ENCODE data around the gene PTER. TPM values are rescaled to one million over a fixed set of nuclear protein-coding genes. Genes with fewer than 3 reads are reported as not detected.

The PTER gene
- total RNA-seq, 1 donor, result 29.7 TPM

GRCh38 chr10:16429539-16429938, 7.3 kb upstream of the PTER start:
- no peak overlapping the region for H3K27ac ChIP-seq (ENCODE audit: low read depth, low read length)
- peak; percentile 18 for DNase-seq (ENCODE audit: insufficient read length, low spot score, missing footprints)
- no peak overlapping the region for H2AFZ ChIP-seq (ENCODE audit: low read length)
- H3K4me1 ChIP-seq (ENCODE audit: insufficient read depth, low read length), result no peaks in the 10 kb centered on the region
- no peaks in the 10 kb centered on the region for H4K20me1 ChIP-seq (ENCODE audit: insufficient read depth, low read length)
- H3K4me2 ChIP-seq (ENCODE audit: insufficient read depth, low read length), result no peak overlapping the region
- no peaks in the 10 kb centered on the region for H3K36me3 ChIP-seq (ENCODE audit: insufficient read depth, low read length)
- H3K79me2 ChIP-seq (ENCODE audit: insufficient read depth, low read length), result no peaks in the 10 kb centered on the region
- no peaks in the 10 kb centered on the region for H3K27me3 ChIP-seq (ENCODE audit: insufficient read depth, low read length)
- H3K4me3 ChIP-seq (ENCODE audit: insufficient read depth, low read length), result no peak overlapping the region
- H3K9me3 ChIP-seq (ENCODE audit: low read depth, low read length), result no peaks in the 10 kb centered on the region
- TF ChIP-seq, protein P1, sequence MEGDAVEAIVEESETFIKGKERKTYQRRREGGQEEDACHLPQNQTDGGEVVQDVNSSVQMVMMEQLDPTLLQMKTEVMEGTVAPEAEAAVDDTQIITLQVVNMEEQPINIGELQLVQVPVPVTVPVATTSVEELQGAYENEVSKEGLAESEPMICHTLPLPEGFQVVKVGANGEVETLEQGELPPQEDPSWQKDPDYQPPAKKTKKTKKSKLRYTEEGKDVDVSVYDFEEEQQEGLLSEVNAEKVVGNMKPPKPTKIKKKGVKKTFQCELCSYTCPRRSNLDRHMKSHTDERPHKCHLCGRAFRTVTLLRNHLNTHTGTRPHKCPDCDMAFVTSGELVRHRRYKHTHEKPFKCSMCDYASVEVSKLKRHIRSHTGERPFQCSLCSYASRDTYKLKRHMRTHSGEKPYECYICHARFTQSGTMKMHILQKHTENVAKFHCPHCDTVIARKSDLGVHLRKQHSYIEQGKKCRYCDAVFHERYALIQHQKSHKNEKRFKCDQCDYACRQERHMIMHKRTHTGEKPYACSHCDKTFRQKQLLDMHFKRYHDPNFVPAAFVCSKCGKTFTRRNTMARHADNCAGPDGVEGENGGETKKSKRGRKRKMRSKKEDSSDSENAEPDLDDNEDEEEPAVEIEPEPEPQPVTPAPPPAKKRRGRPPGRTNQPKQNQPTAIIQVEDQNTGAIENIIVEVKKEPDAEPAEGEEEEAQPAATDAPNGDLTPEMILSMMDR (IDR thresholded peaks at IDR 0.05; ENCODE audit: extremely low read depth, low read depth, low read length), result no peak

GRCh38 chr10:16436367-16436757, 448 bp upstream of the PTER start:
- Histone ChIP-seq H3K4me2 (ENCODE audit: insufficient read depth, low read length) (peak overlapping the region; percentile 90), H3K4me3 (ENCODE audit: insufficient read depth, low read length) (peak overlapping the region; percentile 78), H2AFZ (ENCODE audit: low read length) (peak overlapping the region; percentile 97), H3K9me3 (ENCODE audit: low read depth, low read length) (no peaks in the 10 kb centered on the region), H3K27ac (ENCODE audit: low read depth, low read length) (no peak overlapping the region), H3K36me3 (ENCODE audit: insufficient read depth, low read length) (no peaks in the 10 kb centered on the region), H3K79me2 (ENCODE audit: insufficient read depth, low read length) (no peaks in the 10 kb centered on the region), H3K27me3 (ENCODE audit: insufficient read depth, low read length) (no peaks in the 10 kb centered on the region), H3K4me1 (ENCODE audit: insufficient read depth, low read length) (peaks cover 21% of the 10 kb centered on the region), H4K20me1 (ENCODE audit: insufficient read depth, low read length) (no peaks in the 10 kb centered on the region)
- DNase-seq (ENCODE audit: insufficient read length, low spot score, missing footprints), result peak; percentile 66
- TF ChIP-seq, protein P1 (IDR thresholded peaks at IDR 0.05; ENCODE audit: extremely low read depth, low read depth, low read length), result no peak

GRCh38 chr10:16437540-16437894, 707 bp downstream of the PTER start:
- Histone ChIP-seq H3K27ac (ENCODE audit: low read depth, low read length) (peak overlapping the region; percentile 66), H3K4me2 (ENCODE audit: insufficient read depth, low read length) (peak overlapping the region; percentile 90)
- no peak for DNase-seq (ENCODE audit: insufficient read length, low spot score, missing footprints)

GRCh38 chr10:16439295-16439694, 2.5 kb downstream of the PTER start:
- Histone ChIP-seq H3K4me3 (ENCODE audit: insufficient read depth, low read length) (no peak overlapping the region), H3K27me3 (ENCODE audit: insufficient read depth, low read length) (no peaks in the 10 kb centered on the region), H3K4me2 (ENCODE audit: insufficient read depth, low read length) (no peak overlapping the region), H3K9me3 (ENCODE audit: low read depth, low read length) (no peaks in the 10 kb centered on the region), H3K79me2 (ENCODE audit: insufficient read depth, low read length) (peaks cover 5% of the 10 kb centered on the region), H3K27ac (ENCODE audit: low read depth, low read length) (no peak overlapping the region), H4K20me1 (ENCODE audit: insufficient read depth, low read length) (no peaks in the 10 kb centered on the region), H3K4me1 (ENCODE audit: insufficient read depth, low read length) (peaks cover 28% of the 10 kb centered on the region), H2AFZ (ENCODE audit: low read length) (no peak overlapping the region), H3K36me3 (ENCODE audit: insufficient read depth, low read length) (no peaks in the 10 kb centered on the region)
- no peak for DNase-seq (ENCODE audit: insufficient read length, low spot score, missing footprints)
- TF ChIP-seq, protein P1 (IDR thresholded peaks at IDR 0.05; ENCODE audit: extremely low read depth, low read depth, low read length), result no peak

More at GRCh38 chr10:16437540-16437894, 707 bp downstream of the PTER start:
- peak overlapping the region; percentile 97 for H2AFZ ChIP-seq (ENCODE audit: low read length)
- H3K4me3 ChIP-seq (ENCODE audit: insufficient read depth, low read length), result peak overlapping the region; percentile 78
- H4K20me1 ChIP-seq (ENCODE audit: insufficient read depth, low read length), result no peaks in the 10 kb centered on the region
- TF ChIP-seq, protein P1 (IDR thresholded peaks at IDR 0.05; ENCODE audit: extremely low read depth, low read depth, low read length), result no peak
- H3K27me3 ChIP-seq (ENCODE audit: insufficient read depth, low read length), result no peaks in the 10 kb centered on the region
- H3K79me2 ChIP-seq (ENCODE audit: insufficient read depth, low read length), result no peaks in the 10 kb centered on the region
- no peaks in the 10 kb centered on the region for H3K9me3 ChIP-seq (ENCODE audit: low read depth, low read length)
- peaks cover 28% of the 10 kb centered on the region for H3K4me1 ChIP-seq (ENCODE audit: insufficient read depth, low read length)
- no peaks in the 10 kb centered on the region for H3K36me3 ChIP-seq (ENCODE audit: insufficient read depth, low read length)
